NCI-H1105 (cell line): ENCODE results near the gene CFAP46.
"Not testable (repeated sequence)": the region's sequence is repeated elsewhere in the genome, so short reads cannot be mapped to it uniquely, and the experiment has no call there.

Experiments
- DNase-seq: peaks from one replicate; lab custom pipeline; 2025; lab: John Stamatoyannopoulos, UW

The CFAP46 gene

GRCh38 chr10:132826524-132827422 is 115.6 kb downstream of the CFAP46 start:
- DNase-seq: no peak

- not testable (repeated sequence) for DNase-seq
Measured at GRCh38 chr10:132825783-132826523, 116.4 kb downstream of the CFAP46 start.

- DNase-seq: no peak
Measured at GRCh38 chr10:132820056-132820455, 122.3 kb downstream of the CFAP46 start.

GRCh38 chr10:132817701-132818211 is 124.6 kb downstream of the CFAP46 start:
- no peak for DNase-seq

- no peak for DNase-seq
Measured at GRCh38 chr10:132816718-132817117, 125.7 kb downstream of the CFAP46 start.

GRCh38 chr10:132815168-132815857 is 127.1 kb downstream of the CFAP46 start:
- no peak for DNase-seq

- no peak for DNase-seq
Measured at GRCh38 chr10:132814469-132814856, 127.9 kb downstream of the CFAP46 start.

GRCh38 chr10:132813560-132814468 is 128.6 kb downstream of the CFAP46 start:
- DNase-seq: no peak

- no peak for DNase-seq
Measured at GRCh38 chr10:132813001-132813401, 129.4 kb downstream of the CFAP46 start.

- DNase-seq: no peak
Measured at GRCh38 chr10:132812520-132812919, 129.8 kb downstream of the CFAP46 start.

GRCh38 chr10:132811891-132812481 is 130.4 kb downstream of the CFAP46 start:
- no peak for DNase-seq

- no peak for DNase-seq
Measured at GRCh38 chr10:132810807-132811700, 131.3 kb downstream of the CFAP46 start.

- no peak for DNase-seq
Measured at GRCh38 chr10:132810141-132810806, 132.1 kb downstream of the CFAP46 start.

GRCh38 chr10:132809232-132810140 is 132.9 kb downstream of the CFAP46 start:
- DNase-seq: no peak

GRCh38 chr10:132808383-132809231 is 133.8 kb downstream of the CFAP46 start:
- no peak for DNase-seq

- no peak for DNase-seq
Measured at GRCh38 chr10:132807621-132808049, 134.7 kb downstream of the CFAP46 start.

- no peak for DNase-seq
Measured at GRCh38 chr10:132806561-132807003, 135.8 kb downstream of the CFAP46 start.
